Measurements from ENCODE around the gene IGFALS.
A peak's percentile ranks its signal among the peaks of the same experiment; 100 is the strongest.

The IGFALS gene

DNA sequence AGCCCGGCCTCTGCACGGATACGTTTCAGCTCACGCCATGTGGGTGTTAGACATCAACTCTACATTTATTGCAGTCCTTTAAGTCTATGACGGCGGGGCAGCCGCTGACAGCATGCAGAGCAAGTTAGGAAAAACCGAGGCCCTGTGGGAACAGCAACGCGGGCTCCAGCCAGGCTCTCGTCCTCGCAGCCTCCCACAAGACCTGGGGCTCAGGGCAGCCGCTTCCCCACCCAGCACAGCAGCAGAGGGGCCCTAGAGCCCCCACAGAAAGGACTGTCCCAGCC, 16.9 kb downstream of the IGFALS start:
- DNase-seq (ENCODE audit: low spot score) = no peak

DNA sequence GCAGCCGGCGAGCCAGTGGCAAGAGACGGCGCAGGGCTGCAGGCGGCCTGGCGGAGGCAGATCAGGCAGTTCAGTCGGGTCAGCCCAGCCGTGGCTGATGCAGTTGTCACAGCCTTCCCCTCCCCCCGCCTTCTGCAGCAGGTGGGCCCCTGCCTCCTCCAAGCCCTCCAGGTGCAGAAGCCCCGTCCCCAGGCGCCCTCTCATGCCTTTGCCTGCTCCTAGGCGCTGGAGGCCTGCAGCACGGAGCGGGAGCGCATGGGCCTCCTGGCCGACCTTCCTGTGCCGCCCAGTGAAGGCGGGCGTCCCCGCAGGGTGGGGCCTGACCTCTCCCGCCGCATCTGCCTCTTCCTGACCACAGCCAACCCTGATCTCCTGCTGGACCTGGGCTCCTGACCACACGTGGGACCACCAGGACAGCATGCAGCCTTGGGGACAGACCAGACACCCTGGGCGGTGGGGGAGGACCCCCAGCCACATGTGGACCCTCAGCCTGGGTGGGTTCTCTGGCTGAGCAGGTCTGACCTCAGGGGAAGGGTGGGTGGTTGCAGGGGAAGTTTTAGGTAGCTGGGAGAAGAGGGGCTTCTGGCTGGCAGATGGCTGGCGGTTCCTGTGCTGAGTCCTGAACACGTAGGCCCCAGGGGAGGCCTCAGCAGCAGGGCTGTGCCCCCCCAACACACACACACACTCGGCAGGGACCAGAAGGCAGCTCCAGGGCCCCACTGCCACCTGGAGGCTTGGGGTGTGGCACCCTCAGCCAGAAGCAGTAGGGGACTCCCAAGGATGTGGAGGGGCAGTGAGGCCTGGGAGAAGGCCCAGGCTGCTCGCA, 17.4 kb downstream of the IGFALS start:
- DNase-seq (ENCODE audit: low spot score) = no peak

DNA sequence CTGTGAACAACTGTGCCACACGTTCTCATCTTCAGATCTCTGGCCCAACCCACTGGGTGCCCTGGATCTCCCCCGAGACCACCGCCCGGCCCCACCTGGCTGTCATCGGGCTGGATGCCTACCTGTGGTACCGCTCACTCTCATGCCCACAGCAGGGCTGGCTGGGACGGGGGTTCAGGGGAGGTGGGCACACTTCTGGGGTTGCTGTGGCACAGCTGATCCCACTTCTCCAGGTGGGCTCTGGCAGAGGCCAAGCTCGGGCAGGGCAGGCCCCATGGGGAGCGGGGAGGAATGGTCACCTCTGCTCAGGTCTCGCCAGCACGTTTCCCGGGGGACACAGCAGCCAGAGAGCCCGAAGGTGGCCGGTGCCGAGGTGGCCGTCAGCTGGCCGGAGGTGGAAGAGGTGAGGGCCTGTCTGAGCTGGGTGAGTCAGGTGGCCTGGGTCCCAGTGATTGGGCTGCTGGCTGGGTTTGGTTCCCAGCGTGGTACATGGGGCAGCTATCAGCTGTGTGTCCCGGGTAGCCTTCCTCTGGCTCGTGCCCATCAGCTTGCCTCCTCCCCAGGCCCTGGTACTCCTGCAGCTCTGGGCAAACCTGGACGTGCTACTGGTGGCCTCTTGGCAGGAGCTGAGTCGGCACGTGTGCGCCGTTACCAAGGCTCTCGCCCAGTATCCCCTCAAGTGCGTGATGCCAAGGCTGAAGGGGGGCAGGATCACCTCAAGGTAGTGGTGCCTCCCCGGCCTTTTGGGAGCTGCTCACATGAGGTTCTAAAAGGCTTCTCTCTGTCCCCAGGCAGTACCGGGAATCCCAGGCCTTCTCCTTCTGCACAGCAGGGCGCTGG, 18.3 kb downstream of the IGFALS start:
- no peak for DNase-seq (ENCODE audit: low spot score)

DNA sequence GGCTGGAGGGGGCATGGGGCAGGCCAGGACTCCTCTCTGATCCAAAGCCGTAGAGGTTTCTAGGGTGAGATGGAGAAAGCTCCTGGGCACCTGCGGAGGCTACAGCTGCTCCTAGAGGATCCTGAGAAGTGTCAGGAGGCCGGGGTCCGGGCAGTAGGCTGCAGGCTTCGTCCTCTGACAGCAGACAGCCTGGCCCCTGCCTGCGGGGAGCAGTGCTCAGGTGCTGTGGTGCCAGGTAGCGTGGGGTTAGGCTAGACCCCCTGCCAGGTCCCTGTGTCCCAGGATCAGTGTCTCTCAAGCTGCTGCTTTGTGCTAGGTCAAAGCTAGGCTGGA, 19.1 kb downstream of the IGFALS start:
- no peak for DNase-seq (ENCODE audit: low spot score)

- no peak for DNase-seq (ENCODE audit: low spot score)
Observed at GRCh38 chr16:1773703-1774447, 19.6 kb downstream of the IGFALS start.

GRCh38 chr16:1772908-1773702, 20.4 kb downstream of the IGFALS start, which contains the start of gene MRPS34:
Gene MRPS34, minus strand, starts transcription at chr16:1773134. Its CDS starts 15 bp downstream, at chr16:1773119.
- peak; percentile 68 for DNase-seq (ENCODE audit: low spot score)

DNA sequence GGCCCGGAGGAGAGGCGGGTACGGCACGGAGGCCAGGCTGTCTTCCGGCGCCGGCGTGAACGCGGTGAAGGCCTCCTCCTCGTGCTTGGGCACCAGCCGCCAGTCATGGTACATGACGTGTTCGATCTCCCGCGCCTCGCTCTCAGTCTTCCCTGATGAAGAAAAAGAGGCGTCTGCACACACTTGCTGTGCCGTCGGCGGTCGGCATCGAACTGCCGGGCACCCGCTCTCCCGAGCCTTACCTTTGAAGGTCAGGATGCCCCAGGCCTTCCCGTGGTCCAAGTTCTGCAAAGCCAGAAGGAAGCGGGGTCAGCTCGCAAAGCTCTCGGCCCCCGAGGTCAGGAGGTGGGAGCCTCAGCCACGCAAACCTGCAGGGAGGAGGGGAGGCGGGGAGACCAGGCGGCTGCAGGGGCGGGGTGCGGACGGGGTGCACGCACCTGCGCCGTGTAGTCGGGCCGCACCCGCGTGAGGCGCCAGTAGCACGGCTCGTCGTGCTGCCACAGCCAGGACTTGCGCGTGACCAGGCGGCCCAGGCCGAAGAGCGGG, 21.1 kb downstream of the IGFALS start, which contains the start of gene EME2:
TSS of gene EME2 (plus strand) at position 449 of the 546 bp plus-strand sequence. CDS start 418 bp downstream, outside the sequence.
- peak; percentile 33 for DNase-seq (ENCODE audit: low spot score)

GRCh38 chr16:1771864-1772361, 21.6 kb downstream of the IGFALS start:
- DNase-seq (ENCODE audit: low spot score) = no peak

DNA sequence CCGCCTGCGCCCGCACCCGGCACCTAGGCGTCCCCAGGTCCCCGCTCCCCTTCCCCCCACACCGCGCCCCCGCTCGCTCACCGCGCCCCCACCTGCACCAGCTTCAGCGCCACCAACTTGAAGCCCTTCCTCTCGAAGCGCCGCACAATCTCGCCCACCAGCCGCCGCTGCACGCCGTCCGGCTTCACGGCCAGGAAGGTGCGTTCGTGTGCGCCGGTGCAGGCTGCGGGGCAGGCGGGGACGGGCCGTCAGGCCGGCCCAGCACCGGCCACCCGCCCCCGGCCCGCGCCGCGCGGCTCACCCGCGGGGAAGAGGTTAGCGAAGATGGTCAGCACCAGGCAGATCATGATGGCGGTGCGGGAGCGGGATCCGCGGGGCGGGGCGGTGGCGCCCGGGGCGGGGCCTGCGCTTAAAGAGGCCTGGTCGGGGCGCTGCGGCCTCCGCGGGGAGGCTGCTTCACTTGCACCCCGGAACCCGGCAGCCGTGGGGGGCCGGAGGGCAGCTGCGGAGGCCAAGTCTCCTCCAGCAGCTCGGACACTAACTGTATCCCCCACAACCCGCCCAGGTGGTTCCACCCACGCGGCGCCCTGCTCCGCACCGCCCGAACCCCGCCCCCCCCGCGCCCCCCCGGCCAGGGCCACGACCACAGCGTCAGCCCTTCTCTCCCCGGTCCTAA, 22.2 kb downstream of the IGFALS start, which contains the start of gene NME3:
TSS of gene NME3 (minus strand) at position 356 of the 676 bp plus-strand sequence. CDS start at position 347, 9 bp downstream.
- peak; percentile 61 for DNase-seq (ENCODE audit: low spot score)

- peak; percentile 37 for DNase-seq (ENCODE audit: low spot score)
Observed at GRCh38 chr16:1770328-1771187, 22.9 kb downstream of the IGFALS start.

GRCh38 chr16:1769402-1770300, 23.9 kb downstream of the IGFALS start:
- no peak for DNase-seq (ENCODE audit: low spot score)

DNA sequence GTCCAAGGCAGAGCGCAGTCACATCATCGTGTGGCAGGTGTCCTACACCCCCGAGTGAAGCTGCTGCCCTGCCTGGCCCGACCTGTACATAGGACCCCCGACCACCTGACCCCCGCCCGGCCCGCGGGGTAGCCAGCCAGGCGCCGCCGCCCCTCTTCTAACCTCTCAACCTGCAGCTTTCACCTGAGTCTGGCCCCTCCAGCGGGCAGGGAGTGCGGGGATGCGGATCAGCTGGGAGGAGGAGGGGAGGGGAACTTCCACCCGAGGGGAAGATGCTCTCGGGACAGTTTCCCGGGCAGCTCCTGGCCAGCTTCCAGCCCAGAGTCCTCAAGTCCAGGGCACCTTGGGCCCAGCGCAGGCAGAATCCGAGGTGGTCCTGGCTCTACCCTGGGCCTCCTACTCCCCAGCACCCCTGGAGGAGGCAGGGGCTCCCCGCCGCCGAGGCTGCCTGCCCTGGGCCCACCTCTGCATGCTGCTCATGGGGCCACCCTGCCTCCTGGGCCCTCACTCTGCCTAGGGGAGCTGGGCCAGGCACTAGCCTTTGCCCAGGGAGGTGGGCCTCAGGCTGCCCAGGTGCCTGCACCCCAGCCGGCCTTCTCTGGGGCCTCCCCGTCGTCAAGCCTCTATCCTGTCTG, 24.6 kb downstream of the IGFALS start:
- no peak for DNase-seq (ENCODE audit: low spot score)

DNA sequence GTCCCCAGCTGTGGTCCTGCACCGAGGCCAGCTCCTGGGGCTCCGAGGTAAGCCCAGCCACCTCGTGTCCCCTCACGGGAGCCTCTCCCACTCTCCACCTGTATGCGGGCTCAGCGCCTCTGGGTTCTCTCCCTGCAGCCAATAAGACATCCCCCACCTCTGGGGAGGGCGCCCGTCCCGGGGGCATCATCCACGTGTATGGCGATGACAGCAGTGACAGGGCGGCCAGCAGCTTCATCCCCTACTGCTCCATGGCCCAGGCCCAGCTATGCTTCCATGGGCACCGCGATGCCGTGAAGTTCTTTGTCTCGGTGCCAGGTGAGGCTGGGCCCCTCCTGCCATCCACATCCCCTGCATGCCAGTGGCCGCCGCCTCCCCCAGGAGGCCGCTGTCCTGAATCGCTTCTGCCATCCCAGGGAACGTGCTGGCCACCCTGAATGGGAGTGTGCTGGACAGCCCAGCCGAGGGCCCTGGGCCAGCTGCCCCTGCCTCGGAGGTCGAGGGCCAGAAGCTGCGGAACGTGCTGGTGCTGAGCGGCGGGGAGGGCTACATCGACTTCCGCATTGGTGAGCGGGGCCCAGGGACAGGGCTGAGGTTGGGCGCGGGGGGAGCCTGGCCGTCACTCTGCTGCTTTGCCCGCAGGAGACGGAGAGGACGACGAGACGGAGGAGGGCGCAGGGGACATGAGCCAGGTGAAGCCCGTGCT, 25.3 kb downstream of the IGFALS start:
- no peak for DNase-seq (ENCODE audit: low spot score)

DNA sequence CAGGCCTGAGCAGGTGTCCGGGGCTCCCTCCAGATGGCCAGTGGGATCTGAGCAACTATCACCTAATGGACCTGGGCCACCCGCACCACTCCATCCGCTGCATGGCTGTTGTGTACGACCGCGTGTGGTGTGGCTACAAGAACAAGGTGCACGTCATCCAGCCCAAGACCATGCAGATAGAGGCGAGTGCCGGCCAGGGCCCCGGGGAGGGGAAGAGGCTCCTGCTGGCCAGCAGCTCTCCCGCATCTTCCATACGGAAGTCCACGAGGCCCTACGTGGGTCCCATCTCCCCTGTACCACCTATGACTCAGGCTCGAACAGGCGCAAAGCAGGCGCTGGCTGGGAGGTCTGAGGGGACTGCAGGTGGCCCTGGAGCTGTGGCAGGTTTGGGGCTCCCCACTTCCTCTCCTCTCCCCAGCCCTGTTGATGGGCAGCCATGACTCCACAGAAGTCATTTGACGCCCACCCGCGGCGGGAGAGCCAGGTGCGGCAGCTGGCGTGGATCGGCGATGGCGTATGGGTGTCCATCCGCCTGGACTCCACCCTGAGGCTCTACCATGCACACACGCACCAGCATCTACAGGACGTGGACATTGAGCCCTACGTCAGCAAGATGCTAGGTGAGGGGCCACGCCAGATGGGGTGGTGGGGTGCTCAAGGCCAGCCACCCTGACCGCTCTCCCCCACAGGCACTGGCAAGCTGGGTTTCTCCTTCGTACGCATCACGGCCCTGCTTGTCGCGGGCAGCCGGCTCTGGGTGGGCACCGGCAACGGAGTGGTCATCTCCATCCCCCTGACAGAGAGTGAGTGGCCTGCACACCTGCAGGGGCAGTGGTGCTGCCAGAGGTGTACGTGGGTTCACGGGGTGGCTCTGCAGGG, 26.1 kb downstream of the IGFALS start:
- no peak for DNase-seq (ENCODE audit: low spot score)

DNA sequence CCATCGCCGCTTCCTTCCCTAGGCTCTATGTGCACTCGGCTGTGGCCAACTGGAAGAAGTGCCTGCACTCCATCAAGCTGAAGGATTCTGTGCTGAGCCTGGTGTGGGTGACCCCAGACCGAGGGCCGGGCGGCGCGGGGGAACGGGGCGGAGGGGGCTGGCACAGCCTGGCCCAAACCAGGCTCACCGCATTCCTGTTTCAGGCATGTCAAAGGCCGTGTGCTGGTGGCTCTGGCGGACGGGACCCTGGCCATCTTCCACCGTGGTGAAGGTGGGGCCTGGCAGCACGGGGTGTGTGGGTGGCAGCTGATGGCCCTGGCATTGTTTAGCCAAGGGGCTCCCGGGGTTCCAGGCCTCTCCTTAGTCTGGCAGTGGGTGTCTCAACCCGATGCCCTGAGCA, 26.8 kb downstream of the IGFALS start:
- no peak for DNase-seq (ENCODE audit: low spot score)

DNA sequence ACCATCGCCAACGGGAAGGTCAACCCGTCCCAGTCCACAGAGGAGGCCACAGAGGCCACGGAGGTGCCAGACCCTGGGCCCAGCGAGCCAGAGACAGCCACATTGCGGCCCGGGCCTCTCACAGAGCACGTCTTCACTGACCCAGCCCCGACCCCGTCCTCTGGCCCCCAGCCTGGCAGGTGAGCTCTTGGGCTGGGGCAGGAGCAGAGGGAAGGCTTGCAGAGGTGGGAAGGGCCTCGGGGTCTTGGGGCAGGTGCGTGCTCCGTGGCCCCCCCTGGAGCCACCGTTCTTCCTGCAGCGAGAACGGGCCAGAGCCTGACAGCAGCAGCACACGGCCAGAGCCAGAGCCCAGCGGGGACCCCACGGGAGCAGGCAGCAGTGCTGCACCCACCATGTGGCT, 27.3 kb downstream of the IGFALS start:
- no peak for DNase-seq (ENCODE audit: low spot score)

Data from CD4-positive, alpha-beta T cell treated with Interleukin-6 at 100 ng/mL for 8 hours (primary cell).